H9 (cell line): ENCODE results near the gene PDXDC1. TPM values are rescaled to one million over a fixed set of nuclear protein-coding genes. Genes with fewer than 3 reads are reported as not detected.
"Not testable (repeated sequence)": the region's sequence is repeated elsewhere in the genome, so short reads cannot be mapped to it uniquely, and the experiment has no call there.

Experiments used
- DNase-seq: peaks from one replicate; pipeline ENCODE4 v3.0.0-alpha.2; 2017
- H2AFZ ChIP-seq: one replicate; pipeline ENCODE4 v1.6.1; 2013; ENCODE audit warnings: mild to moderate bottlenecking, low read length, control low read depth, moderate library complexity
- H2AK5ac ChIP-seq: 2 replicates; pipeline ENCODE4 v1.6.1; 2013; ENCODE audit warnings: low read length, control low read depth, mixed read lengths; ENCODE audit not compliant: insufficient read length
- H2BK120ac ChIP-seq: one replicate; pipeline ENCODE4 v1.6.1; 2013; ENCODE audit warnings: low read depth, mild to moderate bottlenecking, low read length, control low read depth, inconsistent platforms; ENCODE audit not compliant: poor library complexity, severe bottlenecking
- H2BK12ac ChIP-seq: 2 replicates; pipeline ENCODE4 v1.6.1; 2013; ENCODE audit warnings: low read length, control low read depth, mixed read lengths, low read depth; ENCODE audit not compliant: insufficient read length
- H2BK15ac ChIP-seq: 2 replicates; pipeline ENCODE4 v1.6.1; 2013; ENCODE audit warnings: low read depth, low read length, control low read depth
- H2BK20ac ChIP-seq: one replicate; pipeline ENCODE4 v1.6.1; 2013; ENCODE audit warnings: low read depth, mild to moderate bottlenecking, low read length, control low read depth, inconsistent platforms; ENCODE audit not compliant: poor library complexity, severe bottlenecking
- H2BK5ac ChIP-seq: 2 replicates; pipeline ENCODE4 v1.6.1; 2013; ENCODE audit warnings: low read length, control low read depth, mixed read lengths; ENCODE audit not compliant: insufficient read length
- H3K14ac ChIP-seq: 2 replicates; pipeline ENCODE4 v1.6.1; 2013; ENCODE audit warnings: low read length, control low read depth; ENCODE audit not compliant: insufficient read depth
- H3K18ac ChIP-seq: 2 replicates; pipeline ENCODE4 v1.6.1; 2013; ENCODE audit warnings: low read depth, mild to moderate bottlenecking, mixed read lengths, low read length, control low read depth; ENCODE audit not compliant: insufficient read length
- H3K23ac ChIP-seq: 2 replicates; pipeline ENCODE4 v1.6.1; 2013; ENCODE audit warnings: low read length, control low read depth, mixed read lengths, low read depth; ENCODE audit not compliant: insufficient read length
- H3K23me2 ChIP-seq: 2 replicates; pipeline ENCODE4 v1.6.1; 2013; ENCODE audit warnings: low read depth, mild to moderate bottlenecking, mixed read lengths, low read length, control low read depth; ENCODE audit not compliant: insufficient read length, poor library complexity, severe bottlenecking
- H3K27ac ChIP-seq: 2 replicates; pipeline ENCODE4 v1.5.1; 2013; ENCODE audit warnings: low read length, control low read depth, mixed read lengths, low read depth; ENCODE audit not compliant: insufficient read length
- H3K27me3 ChIP-seq: 2 replicates; pipeline ENCODE4 v1.6.1; 2013; ENCODE audit warnings: low read length, control low read depth, inconsistent platforms; ENCODE audit not compliant: insufficient read depth
- H3K4ac ChIP-seq: 2 replicates; pipeline ENCODE4 v1.6.1; 2013; ENCODE audit warnings: low read depth, mild to moderate bottlenecking, control low read depth, inconsistent platforms, low read length, moderate library complexity
- H3K4me1 ChIP-seq: 2 replicates; pipeline ENCODE4 v1.6.1; 2013; ENCODE audit warnings: low read length, control low read depth, inconsistent platforms; ENCODE audit not compliant: insufficient read depth
- H3K4me2 ChIP-seq: 2 replicates; pipeline ENCODE4 v1.6.1; 2013; ENCODE audit warnings: low read length, control low read depth, mixed read lengths; ENCODE audit not compliant: insufficient read length, insufficient read depth
- H3K56ac ChIP-seq: 2 replicates; pipeline ENCODE4 v1.6.1; 2013; ENCODE audit warnings: low read depth, mild to moderate bottlenecking, mixed read lengths, low read length, control low read depth; ENCODE audit not compliant: insufficient read length
- H3K79me1 ChIP-seq: 2 replicates; pipeline ENCODE4 v1.6.1; 2013; ENCODE audit warnings: low read depth, mild to moderate bottlenecking, moderate library complexity, low read length, control low read depth, inconsistent platforms; ENCODE audit not compliant: insufficient read depth, poor library complexity, severe bottlenecking
- H3K79me2 ChIP-seq: 2 replicates; pipeline ENCODE4 v1.6.1; 2013; ENCODE audit warnings: low read length, control low read depth, inconsistent platforms; ENCODE audit not compliant: insufficient read depth
- H3K9ac ChIP-seq: 2 replicates; pipeline ENCODE4 v1.6.1; 2013; ENCODE audit warnings: low read length, control low read depth, mixed read lengths; ENCODE audit not compliant: insufficient read length; ENCODE audit errors: extremely low read depth
- H3K9me3 ChIP-seq: one replicate; pipeline ENCODE4 v1.6.1; 2013; ENCODE audit warnings: low read depth, low read length, inconsistent platforms; ENCODE audit not compliant: control insufficient read depth
- H3T11ph ChIP-seq: one replicate; pipeline ENCODE4 v1.6.1; 2013; ENCODE audit warnings: mild to moderate bottlenecking, low read length, control low read depth, inconsistent platforms
- H4K20me1 ChIP-seq: one replicate; pipeline ENCODE4 v1.6.1; 2013; ENCODE audit not compliant: control insufficient read depth, insufficient read length, insufficient read depth
- H4K5ac ChIP-seq: 2 replicates; pipeline ENCODE4 v1.6.1; 2013; ENCODE audit warnings: low read depth, mild to moderate bottlenecking, mixed read lengths, low read length, control low read depth; ENCODE audit not compliant: insufficient read length
- H4K8ac ChIP-seq: replicated peaks from 2 replicates; pipeline ENCODE4 v1.6.1; 2013; ENCODE audit warnings: low read length, control low read depth, mixed read lengths, low read depth; ENCODE audit not compliant: insufficient read length
- H4K91ac ChIP-seq: 2 replicates; pipeline ENCODE4 v1.6.1; 2013; ENCODE audit warnings: low read depth, mild to moderate bottlenecking, moderate library complexity, mixed read lengths, low read length, control low read depth; ENCODE audit not compliant: insufficient read length
- H3K27ac Mint-ChIP-seq, 3 experiments: 2 replicates in 2 of 3; 3 replicates in 1 of 3; pipeline ENCODE4 v1.8.0; 2020 to 2021; ENCODE audit warnings: mixed read lengths in 3 of 3, mild to moderate bottlenecking in 1 of 3, moderate library complexity in 1 of 3
- H3K27me3 Mint-ChIP-seq: 2 replicates; pipeline ENCODE4 v1.8.0; 2021; ENCODE audit warnings: low read depth, mild to moderate bottlenecking, moderate library complexity, mixed read lengths
- H3K36me3 Mint-ChIP-seq, 3 experiments: 2 replicates in 2 of 3; 3 replicates in 1 of 3; pipeline ENCODE4 v1.8.0; 2020 to 2021; ENCODE audit warnings: low read depth in 3 of 3, mixed read lengths in 3 of 3; ENCODE audit not compliant: insufficient read depth in 1 of 3
- H3K4me1 Mint-ChIP-seq, 2 experiments: 2 replicates each; pipeline ENCODE4 v1.8.0; 2020; ENCODE audit warnings: mixed read lengths in 2 of 2
- H3K4me3 Mint-ChIP-seq, 2 experiments: 2 replicates in 1 of 2; 3 replicates in 1 of 2; pipeline ENCODE4 v1.8.0; 2020 to 2021; ENCODE audit warnings: mild to moderate bottlenecking in 2 of 2, mixed read lengths in 2 of 2, moderate library complexity in 1 of 2
- H3K9me3 Mint-ChIP-seq, 2 experiments: 2 replicates in 1 of 2; 3 replicates in 1 of 2; pipeline ENCODE4 v1.8.0; 2020; ENCODE audit warnings: mild to moderate bottlenecking in 2 of 2, mixed read lengths in 2 of 2, moderate library complexity in 1 of 2
- WGBS: extraction: QIAGEN DNeasy Blood & Tissue Kit; methylation state at CpG from one replicate; pipeline ENCODE4 v1.1.7; 2013; ENCODE audit warnings: missing lambda C conversion rate, low lambda C conversion rate, mixed read lengths; ENCODE audit not compliant: insufficient read length; ENCODE audit errors: extremely low coverage; 5-methylcytosine and 5-hydroxymethylcytosine counted together
- total RNA-seq: library from RNA; stranded (reverse); gene quantifications from 2 replicates; pipeline ENCODE4 v1.2.1, GENCODE V29; 2021

The PDXDC1 gene
- total RNA-seq, 1 experiment from 2014 or later: 112 TPM

- H4K91ac ChIP-seq, H3K36me3 Mint-ChIP-seq, H3K4me1 ChIP-seq, H3K23ac ChIP-seq, H3K14ac ChIP-seq, H4K8ac ChIP-seq, H3K23me2 ChIP-seq, H4K20me1 ChIP-seq, H3K9me3 ChIP-seq, H3K9ac ChIP-seq, DNase-seq, H2BK12ac ChIP-seq, H2AK5ac ChIP-seq, H3K18ac ChIP-seq, H3K4me2 ChIP-seq, H2BK5ac ChIP-seq, H3K79me1 ChIP-seq, H3T11ph ChIP-seq, H3K4ac ChIP-seq, H3K27me3 ChIP-seq, H2BK15ac ChIP-seq, H2BK120ac ChIP-seq, H3K27ac ChIP-seq, H3K9me3 Mint-ChIP-seq, H2BK20ac ChIP-seq, H2AFZ ChIP-seq, H3K56ac ChIP-seq, H3K4me3 Mint-ChIP-seq, H3K27me3 Mint-ChIP-seq, H3K79me2 ChIP-seq, H4K5ac ChIP-seq: not testable (repeated sequence)
- Mint-ChIP-seq H3K27ac (peak overlapping the region in 1 of 3 experiments; percentile 59; a peak in 1 of 7 replicates), H3K4me1 (peaks cover 11 to 12% of the 10 kb centered on the region in 2 experiments)
- WGBS: no CpG with 5 or more reads among the region's 12 CpGs
These were observed 3.1 kb upstream of the PDXDC1 start for GRCh38 chr16:14971621-14972228.

DNA sequence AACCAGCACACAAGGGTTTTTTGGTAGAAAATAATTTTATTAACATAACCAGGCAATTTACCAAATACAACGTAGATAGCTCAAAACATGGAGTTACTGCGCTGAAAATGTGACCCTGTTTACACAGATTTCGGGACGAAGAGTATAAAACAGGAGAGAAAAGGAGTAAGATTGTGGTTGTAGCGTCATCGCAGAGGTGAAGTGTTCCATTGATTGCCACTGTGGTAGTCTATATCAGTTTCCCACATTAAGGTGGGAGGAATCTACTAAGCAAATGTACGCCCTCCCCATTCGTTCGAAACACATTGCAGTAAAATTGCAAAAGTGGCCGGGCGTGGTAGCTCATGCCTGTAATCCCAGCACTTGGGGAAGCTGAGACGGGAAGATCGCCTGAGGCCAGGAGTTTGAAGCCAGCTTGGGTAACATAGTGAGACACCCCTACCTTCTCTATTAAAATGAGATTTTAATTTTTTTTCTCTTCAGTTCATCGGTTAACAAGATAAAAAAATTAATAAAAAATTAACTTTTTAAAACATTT lies 972 bp upstream of the PDXDC1 start:
- Mint-ChIP-seq H3K4me3 (peak overlapping the region; percentile 63 to 93), H3K4me1 (peaks cover 17% of the 10 kb centered on the region in 2 experiments)
- DNase-seq, H3K79me1 ChIP-seq, H3K9me3 Mint-ChIP-seq, H2AK5ac ChIP-seq, H2BK120ac ChIP-seq, H3K56ac ChIP-seq, H3K23me2 ChIP-seq, H3K4ac ChIP-seq, H3K9ac ChIP-seq, H3K27ac Mint-ChIP-seq, H4K91ac ChIP-seq, H3K4me1 ChIP-seq, H2BK20ac ChIP-seq, H3K27me3 ChIP-seq, H3K27me3 Mint-ChIP-seq, H4K20me1 ChIP-seq, H3K23ac ChIP-seq, H2AFZ ChIP-seq, H3T11ph ChIP-seq, H2BK5ac ChIP-seq, H3K36me3 Mint-ChIP-seq, H3K18ac ChIP-seq, H4K5ac ChIP-seq, H3K79me2 ChIP-seq, H3K27ac ChIP-seq, H2BK12ac ChIP-seq, H4K8ac ChIP-seq, H3K14ac ChIP-seq, H3K9me3 ChIP-seq, H2BK15ac ChIP-seq: not testable (repeated sequence)
- no CpG with 5 or more reads among the region's 14 CpGs for WGBS
- H3K4me2 ChIP-seq: peak overlapping the region; percentile 89
